HFFc6 (cell line): ENCODE results near the gene MCF2L. TPM values are rescaled to one million over a fixed set of nuclear protein-coding genes. Genes with fewer than 3 reads are reported as not detected.

Source experiments
- DNase-seq: peaks from one replicate; pipeline ENCODE4 v3.0.0-alpha.2; 2018
- H3K27ac Mint-ChIP-seq: 2 replicates; pipeline ENCODE4 v1.8.0; 2020; ENCODE audit warnings: mild to moderate bottlenecking, mixed read lengths
- H3K27me3 Mint-ChIP-seq: 2 replicates; pipeline ENCODE4 v1.8.0; 2021; ENCODE audit warnings: mild to moderate bottlenecking, moderate library complexity, mixed read lengths; ENCODE audit not compliant: insufficient read depth
- H3K36me3 Mint-ChIP-seq: 2 replicates; pipeline ENCODE4 v1.8.0; 2021; ENCODE audit warnings: low read depth, mixed read lengths
- H3K4me1 Mint-ChIP-seq: 2 replicates; pipeline ENCODE4 v1.8.0; 2020; ENCODE audit warnings: low read depth, mixed read lengths
- H3K4me3 Mint-ChIP-seq: 2 replicates; pipeline ENCODE4 v1.8.0; 2020; ENCODE audit warnings: mild to moderate bottlenecking, moderate library complexity, mixed read lengths
- H3K9me3 Mint-ChIP-seq: 2 replicates; pipeline ENCODE4 v1.8.0; 2020; ENCODE audit warnings: mild to moderate bottlenecking, mixed read lengths
- total RNA-seq, 6 experiments: library from RNA; stranded (reverse); fragmentation: NEBNext Ultra II Directional; extraction: Animal tissue kit (Norgen Biotek cat#: 25700); gene quantifications; 2 replicates in 1 of 6; 3 replicates in 5 of 6; pipeline ENCODE4 v1.2.3, GENCODE V29; 2021
- TF ChIP-seq, protein P1 (sequence below): fragments of 200-600 bp; sonication (generic); IDR thresholded peaks from 2 replicates; pipeline ENCODE4 v1.5.0; 2021; ENCODE audit warnings: antibody characterized with exemption, mild to moderate bottlenecking

Gene MCF2L
- total RNA-seq, 6 experiments from 2014 or later, result not detected

DNA sequence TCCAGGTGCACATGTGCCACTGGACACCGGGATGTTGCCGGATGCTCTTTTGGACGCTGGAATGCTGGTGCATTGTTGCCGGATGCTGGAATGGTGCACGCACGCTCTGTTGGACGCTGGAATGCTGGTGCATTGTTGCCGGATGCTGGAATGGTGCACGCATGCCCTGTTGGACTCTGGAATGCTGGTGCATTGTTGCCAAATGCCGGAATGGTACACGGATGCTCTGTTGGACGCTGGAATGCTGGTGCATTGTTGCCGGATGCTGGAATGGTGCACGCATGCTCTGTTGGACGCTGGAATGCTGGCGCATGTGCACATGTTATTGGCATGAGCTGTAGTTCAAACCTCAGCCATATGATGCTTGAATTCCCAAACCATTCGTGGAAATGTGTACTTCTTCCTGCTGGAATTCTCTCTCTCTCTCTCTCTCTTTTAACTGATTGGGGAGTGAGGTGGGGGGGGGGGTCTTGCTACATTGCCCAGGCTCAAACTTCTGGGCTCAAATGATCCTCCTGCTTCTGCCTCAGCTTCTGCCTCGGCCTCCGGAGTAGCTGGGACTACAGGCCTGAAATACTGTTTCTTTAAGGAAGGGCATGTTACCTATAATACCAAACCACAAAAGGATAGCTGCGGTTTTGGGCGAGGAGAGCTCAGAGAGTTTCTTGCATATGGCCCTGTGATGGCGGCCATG lies 1.2 kb upstream of the MCF2L start:
- H3K4me3 Mint-ChIP-seq, result no peak overlapping the region
- peaks cover 58% of the 10 kb centered on the region for H3K27me3 Mint-ChIP-seq
- no peak overlapping the region for H3K27ac Mint-ChIP-seq
- no peak for DNase-seq
- H3K9me3 Mint-ChIP-seq, result no peaks in the 10 kb centered on the region
- H3K36me3 Mint-ChIP-seq, result no peaks in the 10 kb centered on the region
- TF ChIP-seq, protein P1, sequence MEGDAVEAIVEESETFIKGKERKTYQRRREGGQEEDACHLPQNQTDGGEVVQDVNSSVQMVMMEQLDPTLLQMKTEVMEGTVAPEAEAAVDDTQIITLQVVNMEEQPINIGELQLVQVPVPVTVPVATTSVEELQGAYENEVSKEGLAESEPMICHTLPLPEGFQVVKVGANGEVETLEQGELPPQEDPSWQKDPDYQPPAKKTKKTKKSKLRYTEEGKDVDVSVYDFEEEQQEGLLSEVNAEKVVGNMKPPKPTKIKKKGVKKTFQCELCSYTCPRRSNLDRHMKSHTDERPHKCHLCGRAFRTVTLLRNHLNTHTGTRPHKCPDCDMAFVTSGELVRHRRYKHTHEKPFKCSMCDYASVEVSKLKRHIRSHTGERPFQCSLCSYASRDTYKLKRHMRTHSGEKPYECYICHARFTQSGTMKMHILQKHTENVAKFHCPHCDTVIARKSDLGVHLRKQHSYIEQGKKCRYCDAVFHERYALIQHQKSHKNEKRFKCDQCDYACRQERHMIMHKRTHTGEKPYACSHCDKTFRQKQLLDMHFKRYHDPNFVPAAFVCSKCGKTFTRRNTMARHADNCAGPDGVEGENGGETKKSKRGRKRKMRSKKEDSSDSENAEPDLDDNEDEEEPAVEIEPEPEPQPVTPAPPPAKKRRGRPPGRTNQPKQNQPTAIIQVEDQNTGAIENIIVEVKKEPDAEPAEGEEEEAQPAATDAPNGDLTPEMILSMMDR, result no peak
- peaks cover 6% of the 10 kb centered on the region; the same call in 1 of the 2 replicates for H3K4me1 Mint-ChIP-seq

DNA sequence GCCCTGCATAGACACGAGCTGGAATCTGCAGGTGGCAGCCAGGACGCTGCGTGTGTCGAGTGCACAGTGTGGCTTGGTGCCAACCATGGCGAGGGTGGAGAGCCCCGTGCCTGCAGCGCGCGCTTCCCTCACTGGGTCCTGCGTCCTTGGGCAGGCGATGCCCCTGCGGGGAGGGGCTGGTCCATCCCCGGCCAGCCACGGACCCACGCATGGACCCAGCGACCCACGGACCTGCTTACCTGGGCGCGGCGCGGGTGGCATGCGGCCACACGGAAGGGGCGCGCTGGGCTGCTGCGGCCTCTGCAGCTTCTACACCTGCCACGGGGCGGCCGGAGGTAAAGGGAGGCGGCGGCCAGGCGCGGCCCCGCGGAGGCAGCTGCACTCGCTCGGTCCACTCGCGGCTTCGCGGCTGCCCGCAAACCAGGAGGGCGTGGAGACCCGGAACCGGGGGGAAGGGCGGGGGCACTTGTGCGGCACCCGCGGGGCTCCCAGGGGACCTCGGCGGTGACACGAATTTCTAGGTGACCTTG lies 569 bp upstream of the MCF2L start:
- Mint-ChIP-seq H3K27ac (no peak overlapping the region), H3K27me3 (peaks cover 56% of the 10 kb centered on the region), H3K36me3 (no peaks in the 10 kb centered on the region), H3K4me1 (peaks cover 6% of the 10 kb centered on the region; the same call in 1 of the 2 replicates), H3K9me3 (no peaks in the 10 kb centered on the region), H3K4me3 (no peak overlapping the region)
- TF ChIP-seq, protein P1, result no peak
- DNase-seq, result no peak

DNA sequence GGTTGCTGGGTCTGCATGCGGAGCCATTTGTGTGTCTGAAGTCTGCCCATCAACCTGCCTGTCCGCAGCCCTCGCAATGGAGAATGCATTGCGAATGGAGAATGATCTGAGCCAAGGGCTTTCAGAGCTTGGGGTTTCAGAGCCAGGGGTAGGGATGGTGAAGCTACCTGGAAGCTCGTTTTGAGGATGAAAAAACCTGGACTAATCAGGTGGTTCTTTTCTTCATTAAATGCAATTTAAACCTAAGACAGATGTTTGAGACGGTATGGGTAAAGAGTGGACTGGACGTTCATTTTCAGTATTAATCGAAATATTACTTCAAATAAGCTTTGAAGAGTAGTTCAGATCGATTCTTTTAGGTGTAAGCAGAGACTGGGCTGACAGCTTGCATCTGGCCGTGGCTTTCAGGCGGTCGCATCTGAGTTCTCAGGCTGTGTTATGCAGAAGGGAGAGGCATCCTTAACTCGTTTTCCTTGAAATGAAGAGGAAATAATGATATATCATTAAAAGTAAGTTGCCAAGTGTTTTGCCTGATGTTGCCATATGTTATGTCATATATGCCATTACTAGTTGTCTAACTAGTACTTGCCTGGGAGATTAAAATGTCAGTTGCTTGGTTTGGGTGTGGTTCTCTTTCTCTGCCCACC lies 801 bp downstream of the MCF2L start:
- no peaks in the 10 kb centered on the region; the same call in 1 of the 2 replicates for H3K36me3 Mint-ChIP-seq
- no peak overlapping the region for H3K27ac Mint-ChIP-seq
- peaks cover 6% of the 10 kb centered on the region; the same call in 1 of the 2 replicates for H3K4me1 Mint-ChIP-seq
- H3K27me3 Mint-ChIP-seq, result peaks cover 52% of the 10 kb centered on the region
- H3K9me3 Mint-ChIP-seq, result no peaks in the 10 kb centered on the region
- no peak overlapping the region for H3K4me3 Mint-ChIP-seq
- TF ChIP-seq, protein P1, result no peak
- DNase-seq, result no peak

- peaks cover 51% of the 10 kb centered on the region for H3K27me3 Mint-ChIP-seq
- H3K36me3 Mint-ChIP-seq, result no peaks in the 10 kb centered on the region; the same call in 1 of the 2 replicates
- peaks cover 6% of the 10 kb centered on the region; the same call in 1 of the 2 replicates for H3K4me1 Mint-ChIP-seq
- no peak overlapping the region; the same call in 1 of the 2 replicates for H3K4me3 Mint-ChIP-seq
- no peak for DNase-seq
- TF ChIP-seq, protein P1, result no peak
- no peaks in the 10 kb centered on the region for H3K9me3 Mint-ChIP-seq
- no peak overlapping the region for H3K27ac Mint-ChIP-seq
These were observed 1.7 kb downstream of the MCF2L start for GRCh38 chr13:112970552-112971287.

- Mint-ChIP-seq H3K27ac (no peak overlapping the region), H3K36me3 (no peaks in the 10 kb centered on the region; the same call in 1 of the 2 replicates), H3K4me1 (peaks cover 6% of the 10 kb centered on the region; the same call in 1 of the 2 replicates), H3K4me3 (no peak overlapping the region), H3K9me3 (no peaks in the 10 kb centered on the region), H3K27me3 (peaks cover 48% of the 10 kb centered on the region)
- TF ChIP-seq, protein P1, result no peak
- no peak for DNase-seq
These were observed 2.3 kb downstream of the MCF2L start for GRCh38 chr13:112971288-112971643.
